Activated CD4-positive, CD25-positive, alpha-beta regulatory T cell treated with anti-CD3 and anti-CD28 coated beads, Interleukin-2, amount 50 U/mL, for 16 hours (primary cell): ENCODE measurements around the gene ZBTB12.
"Not testable (repeated sequence)": the region's sequence is repeated elsewhere in the genome, so short reads cannot be mapped to it uniquely, and the experiment has no call there.

Experiments
- DNase-seq: peaks from one replicate; pipeline ENCODE4 v3.0.0-alpha.2; 2020; ENCODE audit warnings: low read depth, low spot score

The ZBTB12 gene

GRCh38 chr6:31901953-31902643 lies at the start of gene ZBTB12:
Gene ZBTB12, minus strand, starts transcription at chr6:31902086. Its CDS starts 781 bp downstream, at chr6:31901305.
- peak; percentile 58 for DNase-seq

GRCh38 chr6:31949926-31950548 lies 48.2 kb upstream of the ZBTB12 start:
- no peak for DNase-seq

- DNase-seq: no peak
Observed at GRCh38 chr6:31948753-31949413, 47.0 kb upstream of the ZBTB12 start.

GRCh38 chr6:31948306-31948705 lies 46.4 kb upstream of the ZBTB12 start:
- DNase-seq: no peak

GRCh38 chr6:31947864-31948263 lies 46.0 kb upstream of the ZBTB12 start:
- DNase-seq: no peak

GRCh38 chr6:31947070-31947675 lies 45.3 kb upstream of the ZBTB12 start:
- DNase-seq: no peak

- DNase-seq: no peak
Observed at GRCh38 chr6:31946370-31946885, 44.5 kb upstream of the ZBTB12 start.

- DNase-seq: no peak
Observed at GRCh38 chr6:31945507-31946369, 43.9 kb upstream of the ZBTB12 start, which contains the start of gene CFB. Gene CFB, plus strand, starts transcription at chr6:31946095. Its CDS starts 127 bp downstream, at chr6:31946222.

GRCh38 chr6:31945154-31945506 lies 43.2 kb upstream of the ZBTB12 start:
- DNase-seq: no peak

GRCh38 chr6:31943742-31944141 lies 41.9 kb upstream of the ZBTB12 start:
- no peak for DNase-seq

GRCh38 chr6:31940256-31940664 lies 38.4 kb upstream of the ZBTB12 start:
- DNase-seq: no peak

- DNase-seq: no peak
Observed at GRCh38 chr6:31935823-31936222, 33.9 kb upstream of the ZBTB12 start.

GRCh38 chr6:31935021-31935420 lies 33.1 kb upstream of the ZBTB12 start:
- no peak for DNase-seq

- DNase-seq: no peak
Observed at GRCh38 chr6:31933537-31933936, 31.7 kb upstream of the ZBTB12 start.

- not testable (repeated sequence) for DNase-seq
Observed at GRCh38 chr6:31932137-31932536, 30.3 kb upstream of the ZBTB12 start.

GRCh38 chr6:31930962-31931361 lies 29.1 kb upstream of the ZBTB12 start:
- DNase-seq: no peak

GRCh38 chr6:31928672-31928939 lies 26.7 kb upstream of the ZBTB12 start:
- DNase-seq: no peak

- no peak for DNase-seq
Observed at GRCh38 chr6:31927863-31928671, 26.2 kb upstream of the ZBTB12 start.

GRCh38 chr6:31927242-31927862 lies 25.5 kb upstream of the ZBTB12 start, which contains the start of gene C2:
Gene C2, plus strand, starts transcription at chr6:31927717. Its CDS starts 36 bp downstream, at chr6:31927753.
- no peak for DNase-seq

- no peak for DNase-seq
Observed at GRCh38 chr6:31922942-31923341, 21.1 kb upstream of the ZBTB12 start.
